GM12891 (cell line): ENCODE data around the gene CD151.

Experiments
- DNase-seq: peaks from one replicate; pipeline ENCODE4 v3.0.0; 2011; ENCODE audit warnings: low spot score; ENCODE audit not compliant: insufficient read length
- FAIRE-seq: peaks from 2 replicates; lab custom pipeline; 2011; peaks lifted over from hg19 to GRCh38; lab: Jason Lieb, UNC
- PAX5 ChIP-seq: IDR thresholded peaks from 2 replicates; pipeline ENCODE4 v1.6.1; 2011; ENCODE audit warnings: low read length, moderate library complexity, mild to moderate bottlenecking; ENCODE audit not compliant: insufficient read depth, severe bottlenecking
- POLR2A ChIP-seq: IDR thresholded peaks from 2 replicates; pipeline ENCODE4 v1.6.1; 2011; ENCODE audit warnings: low read depth, low read length, control low read depth
- POLR2AphosphoS5 ChIP-seq: IDR thresholded peaks from 2 replicates; pipeline ENCODE4 v1.6.1; 2011; ENCODE audit warnings: low read depth, low read length, control low read depth
- POU2F2 ChIP-seq: IDR thresholded peaks from 2 replicates; pipeline ENCODE4 v1.6.1; 2011; ENCODE audit warnings: low read depth, mild to moderate bottlenecking, control low read depth, low read length, moderate library complexity
- SPI1 ChIP-seq: IDR thresholded peaks from 2 replicates; pipeline ENCODE4 v1.6.1; 2011; ENCODE audit warnings: low read depth, low read length, control low read depth
- TAF1 ChIP-seq: IDR thresholded peaks from 2 replicates; pipeline ENCODE4 v1.6.1; 2011; ENCODE audit warnings: low read depth, low read length, control low read depth

CD151 gene

GRCh38 chr11:834371-835316 lies 1.9 kb downstream of the CD151 start:
- no peak for TF ChIP-seq POLR2A
- no peak for TF ChIP-seq TAF1
- TF ChIP-seq POU2F2: no peak
- TF ChIP-seq SPI1: no peak
- TF ChIP-seq PAX5: no peak
- TF ChIP-seq POLR2AphosphoS5: no peak
- FAIRE-seq (no peak), DNase-seq (no peak)

GRCh38 chr11:836274-836673 lies 3.5 kb downstream of the CD151 start:
- TF ChIP-seq PAX5: no peak
- TF ChIP-seq POLR2A: no peak
- no peak for TF ChIP-seq POU2F2
- TF ChIP-seq POLR2AphosphoS5: no peak
- TF ChIP-seq TAF1: no peak
- TF ChIP-seq SPI1: no peak
- DNase-seq: no peak
- no peak for FAIRE-seq

GRCh38 chr11:836700-837099 lies 3.9 kb downstream of the CD151 start:
- TF ChIP-seq POU2F2 (no peak), TAF1 (no peak), POLR2AphosphoS5 (no peak), POLR2A (no peak; the same call in 1 of the 2 replicates), PAX5 (no peak), SPI1 (no peak)
- no peak for FAIRE-seq
- no peak for DNase-seq

GRCh38 chr11:837189-837989 lies 4.6 kb downstream of the CD151 start:
- FAIRE-seq: no peak
- TF ChIP-seq SPI1 (no peak), POLR2AphosphoS5 (peak; percentile 24; the same call in 1 of the 2 replicates)
- no peak for DNase-seq

GRCh38 chr11:837990-838307 lies 5.2 kb downstream of the CD151 start:
- DNase-seq: no peak
- no peak for TF ChIP-seq PAX5
- TF ChIP-seq POLR2A: no peak
- TF ChIP-seq POLR2AphosphoS5: no peak
- no peak for TF ChIP-seq TAF1
- TF ChIP-seq SPI1: no peak
- TF ChIP-seq POU2F2: no peak
- FAIRE-seq: no peak

GRCh38 chr11:838441-839279 lies 5.9 kb downstream of the CD151 start:
- DNase-seq (no peak), FAIRE-seq (no peak)

GRCh38 chr11:839280-839623 lies 6.5 kb downstream of the CD151 start:
- FAIRE-seq (no peak), DNase-seq (no peak)
- TF ChIP-seq POLR2AphosphoS5 (peak; percentile 51; the same call in 1 of the 2 replicates), POLR2A (no peak)

More at GRCh38 chr11:838441-839279, 5.9 kb downstream of the CD151 start:
- TF ChIP-seq POLR2A (peak; percentile 8; the same call in 1 of the 2 replicates), TAF1 (no peak)

GRCh38 chr11:839875-840617 lies 7.3 kb downstream of the CD151 start:
- TF ChIP-seq TAF1: no peak
- no peak for TF ChIP-seq SPI1
- no peak for TF ChIP-seq POU2F2
- no peak for TF ChIP-seq POLR2A
- TF ChIP-seq POLR2AphosphoS5: no peak
- TF ChIP-seq PAX5: no peak
- FAIRE-seq (no peak), DNase-seq (no peak)
